Loucy (cell line): ENCODE measurements around the gene UVRAG.

ENCODE experiments used
- H2AFZ ChIP-seq: fragments of 200-600 bp; sonication (generic); 2 replicates; pipeline ENCODE4 v1.6.0; 2016; ENCODE audit warnings: antibody characterized with exemption, mild to moderate bottlenecking, low read length, moderate library complexity
- H3F3A ChIP-seq: fragments of 200-600 bp; 2 replicates; pipeline ENCODE4 v1.6.0; 2016; ENCODE audit warnings: antibody characterized with exemption, low read depth, mild to moderate bottlenecking
- H3K27me3 ChIP-seq: fragments of 200-600 bp; sonication (generic); 2 replicates; pipeline ENCODE4 v1.6.1; 2014; ENCODE audit warnings: low read length, mild to moderate bottlenecking; ENCODE audit not compliant: insufficient read depth, poor library complexity, severe bottlenecking
- H3K36me3 ChIP-seq: fragments of 200-600 bp; sonication (generic); 2 replicates; pipeline ENCODE4 v1.6.1; 2016; ENCODE audit warnings: low read length; ENCODE audit not compliant: insufficient read depth
- H3K4me1 ChIP-seq: fragments of 200-600 bp; sonication (generic); 2 replicates; pipeline ENCODE4 v1.5.1; 2014; ENCODE audit warnings: low read length, mild to moderate bottlenecking; ENCODE audit not compliant: insufficient read depth, poor library complexity, severe bottlenecking
- H3K4me2 ChIP-seq: fragments of 200-600 bp; sonication (generic); 2 replicates; pipeline ENCODE4 v1.6.0; 2014; ENCODE audit warnings: antibody characterized with exemption, low read length, low read depth, mild to moderate bottlenecking; ENCODE audit not compliant: poor library complexity, severe bottlenecking
- H3K4me3 ChIP-seq: fragments of 200-600 bp; sonication (generic); 2 replicates; pipeline ENCODE4 v1.5.1; 2014; ENCODE audit warnings: low read length, mild to moderate bottlenecking, mixed read lengths; ENCODE audit not compliant: poor library complexity, severe bottlenecking
- H3K79me2 ChIP-seq: fragments of 200-600 bp; sonication (generic); 2 replicates; pipeline ENCODE4 v1.6.1; 2014; ENCODE audit warnings: low read length; ENCODE audit not compliant: insufficient read depth
- H3K9ac ChIP-seq: fragments of 200-600 bp; sonication (generic); 2 replicates; pipeline ENCODE4 v1.6.0; 2014; ENCODE audit warnings: mild to moderate bottlenecking, low read depth, low read length, moderate library complexity; ENCODE audit not compliant: poor library complexity, severe bottlenecking
- H3K9me2 ChIP-seq: fragments of 200-600 bp; sonication (generic); replicated peaks from 2 replicates; pipeline ENCODE4 v1.6.1; 2016; ENCODE audit warnings: low read depth, low read length, mixed read lengths
- H3K9me3 ChIP-seq: fragments of 200-600 bp; sonication (generic); 2 replicates; pipeline ENCODE4 v1.6.1; 2014; ENCODE audit warnings: mild to moderate bottlenecking, antibody characterized with exemption, low read length, low read depth; ENCODE audit not compliant: insufficient read depth
- H4K20me1 ChIP-seq: fragments of 200-600 bp; sonication (generic); 2 replicates; pipeline ENCODE4 v1.6.0; 2014; ENCODE audit warnings: antibody characterized with exemption, low read length, mild to moderate bottlenecking; ENCODE audit not compliant: insufficient read depth, poor library complexity, severe bottlenecking
- EZH2phosphoT487 ChIP-seq: fragments of 200-600 bp; IDR thresholded peaks from 2 replicates; pipeline ENCODE4 v1.6.1; 2018; ENCODE audit warnings: antibody characterized with exemption, mild to moderate bottlenecking, moderate library complexity, borderline replicate concordance
- TF ChIP-seq, protein P1 (sequence below): fragments of 200-600 bp; sonication (generic); conservative IDR thresholded peaks from 2 replicates; pipeline ENCODE4 v1.5.1; 2014; ENCODE audit warnings: mild to moderate bottlenecking, antibody characterized with exemption, low read length

UVRAG gene

DNA sequence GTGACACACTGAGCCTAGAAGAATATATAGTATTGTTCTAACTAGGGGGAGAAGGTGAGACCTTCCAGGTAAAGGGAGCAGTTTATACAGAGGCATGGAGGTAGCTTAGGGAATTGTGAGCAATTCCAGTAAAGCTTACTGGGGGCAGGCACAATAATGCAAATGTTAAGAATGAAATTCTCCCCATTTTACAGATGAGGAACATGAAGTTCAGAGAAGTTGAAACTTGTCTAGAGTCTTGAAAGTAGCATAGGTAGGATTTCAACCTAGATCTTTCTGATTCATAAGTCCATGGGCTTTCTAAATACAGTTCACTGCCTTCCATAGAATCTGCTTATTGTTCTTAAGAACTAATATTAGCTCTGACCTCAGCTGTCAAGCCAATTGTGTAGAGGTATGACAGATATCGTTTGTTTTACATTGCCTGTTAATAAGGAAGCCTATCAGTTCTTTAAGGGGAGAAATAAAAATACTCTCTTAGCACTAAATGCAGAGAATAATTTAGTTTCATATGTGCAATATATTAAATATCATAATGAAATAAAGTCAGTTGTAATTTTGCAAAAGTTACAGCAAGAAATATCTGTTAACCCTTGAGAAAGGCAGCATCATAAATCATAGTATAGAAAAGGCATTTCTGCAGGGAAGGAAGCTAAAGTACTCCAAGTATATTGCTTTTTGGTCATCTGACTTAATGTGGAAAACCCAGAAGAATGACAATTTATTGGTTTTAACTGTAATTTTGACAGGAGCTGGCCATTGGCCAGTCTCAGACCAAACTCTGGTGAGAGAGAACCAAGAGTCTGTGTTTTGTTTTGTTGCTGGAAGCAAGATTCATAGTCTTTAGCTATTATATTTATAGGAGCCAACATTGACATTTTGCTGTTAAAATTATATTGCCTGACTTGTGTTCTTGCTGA, 181.8 kb downstream of the UVRAG start:
- Histone ChIP-seq H3K36me3 (no peaks in the 10 kb centered on the region), H3K4me3 (no peak overlapping the region), H3K79me2 (no peaks in the 10 kb centered on the region), H4K20me1 (no peaks in the 10 kb centered on the region), H2AFZ (no peak overlapping the region), H3K4me1 (no peaks in the 10 kb centered on the region), H3K9ac (no peak overlapping the region), H3K4me2 (no peak overlapping the region), H3F3A (no peaks in the 10 kb centered on the region), H3K27me3 (no peaks in the 10 kb centered on the region), H3K9me3 (no peaks in the 10 kb centered on the region; the same call in 1 of the 2 replicates), H3K9me2 (no peaks in the 10 kb centered on the region)
- TF ChIP-seq, protein P1, sequence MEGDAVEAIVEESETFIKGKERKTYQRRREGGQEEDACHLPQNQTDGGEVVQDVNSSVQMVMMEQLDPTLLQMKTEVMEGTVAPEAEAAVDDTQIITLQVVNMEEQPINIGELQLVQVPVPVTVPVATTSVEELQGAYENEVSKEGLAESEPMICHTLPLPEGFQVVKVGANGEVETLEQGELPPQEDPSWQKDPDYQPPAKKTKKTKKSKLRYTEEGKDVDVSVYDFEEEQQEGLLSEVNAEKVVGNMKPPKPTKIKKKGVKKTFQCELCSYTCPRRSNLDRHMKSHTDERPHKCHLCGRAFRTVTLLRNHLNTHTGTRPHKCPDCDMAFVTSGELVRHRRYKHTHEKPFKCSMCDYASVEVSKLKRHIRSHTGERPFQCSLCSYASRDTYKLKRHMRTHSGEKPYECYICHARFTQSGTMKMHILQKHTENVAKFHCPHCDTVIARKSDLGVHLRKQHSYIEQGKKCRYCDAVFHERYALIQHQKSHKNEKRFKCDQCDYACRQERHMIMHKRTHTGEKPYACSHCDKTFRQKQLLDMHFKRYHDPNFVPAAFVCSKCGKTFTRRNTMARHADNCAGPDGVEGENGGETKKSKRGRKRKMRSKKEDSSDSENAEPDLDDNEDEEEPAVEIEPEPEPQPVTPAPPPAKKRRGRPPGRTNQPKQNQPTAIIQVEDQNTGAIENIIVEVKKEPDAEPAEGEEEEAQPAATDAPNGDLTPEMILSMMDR, result no peak
- TF ChIP-seq EZH2phosphoT487, result no peak

DNA sequence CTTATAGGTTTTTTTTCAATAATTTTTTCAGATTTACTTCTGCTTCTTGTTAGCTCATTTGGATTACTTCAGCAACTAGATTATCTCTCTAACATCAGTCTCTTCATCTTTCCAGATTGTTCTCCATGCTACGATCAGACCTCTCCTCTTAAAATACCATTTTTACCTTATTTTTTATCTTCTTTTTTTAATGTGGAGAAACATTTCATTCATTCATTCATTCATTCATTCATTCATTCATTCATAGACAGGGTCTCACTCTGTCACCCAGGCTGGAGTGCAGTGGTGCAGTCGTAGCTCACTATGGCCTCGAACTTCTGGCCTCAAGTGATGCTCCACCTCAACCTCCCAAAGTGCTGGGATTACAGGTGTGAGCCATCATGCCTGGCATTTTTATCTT, 189.4 kb downstream of the UVRAG start:
- H4K20me1 ChIP-seq, result no peaks in the 10 kb centered on the region
- H3K36me3 ChIP-seq, result peaks cover 43% of the 10 kb centered on the region
- H3K9ac ChIP-seq, result no peak overlapping the region
- TF ChIP-seq, protein P1, result no peak
- no peak for TF ChIP-seq EZH2phosphoT487
- H3K4me3 ChIP-seq, result no peak overlapping the region
- no peaks in the 10 kb centered on the region for H3K9me2 ChIP-seq
- H3F3A ChIP-seq, result no peaks in the 10 kb centered on the region
- H3K9me3 ChIP-seq, result no peaks in the 10 kb centered on the region; the same call in 1 of the 2 replicates
- no peaks in the 10 kb centered on the region for H3K4me1 ChIP-seq
- H3K27me3 ChIP-seq, result no peaks in the 10 kb centered on the region
- H2AFZ ChIP-seq, result no peak overlapping the region
- no peaks in the 10 kb centered on the region for H3K79me2 ChIP-seq
- no peak overlapping the region for H3K4me2 ChIP-seq

DNA sequence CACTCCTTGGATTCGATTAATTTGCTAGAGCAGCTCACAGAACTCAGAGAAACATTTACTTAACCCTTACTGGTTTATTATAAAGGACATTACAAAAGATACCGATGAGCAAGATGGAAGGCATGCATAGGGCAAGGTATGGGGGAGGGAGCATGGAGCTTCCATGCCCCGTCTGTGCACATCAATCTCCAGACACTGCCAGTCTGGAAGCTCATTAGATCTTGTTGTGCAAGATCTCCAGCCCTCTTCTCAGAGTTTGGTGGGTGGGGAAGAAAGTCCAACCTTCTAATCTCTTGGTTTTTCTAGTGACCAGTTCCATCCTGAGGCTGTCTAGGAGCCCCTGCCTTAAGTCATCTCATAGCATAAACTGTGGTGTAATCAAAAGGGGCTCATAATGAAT, 190.7 kb downstream of the UVRAG start:
- no peak overlapping the region for H3K9ac ChIP-seq
- no peak overlapping the region for H3K4me2 ChIP-seq
- H3K36me3 ChIP-seq, result peaks cover 50% of the 10 kb centered on the region
- no peak overlapping the region for H2AFZ ChIP-seq
- H3K4me1 ChIP-seq, result no peaks in the 10 kb centered on the region
- no peaks in the 10 kb centered on the region for H4K20me1 ChIP-seq
- H3K9me3 ChIP-seq, result no peaks in the 10 kb centered on the region; the same call in 1 of the 2 replicates
- H3K4me3 ChIP-seq, result no peak overlapping the region
- H3K9me2 ChIP-seq, result no peaks in the 10 kb centered on the region
- no peaks in the 10 kb centered on the region for H3F3A ChIP-seq
- no peak for TF ChIP-seq EZH2phosphoT487
- TF ChIP-seq, protein P1, result no peak
- H3K27me3 ChIP-seq, result no peaks in the 10 kb centered on the region
- no peaks in the 10 kb centered on the region for H3K79me2 ChIP-seq
